ENCODE results near the gene CALHM3.
A peak's percentile ranks its signal among the peaks of the same experiment; 100 is the strongest.
"Not testable (repeated sequence)": the region's sequence is repeated elsewhere in the genome, so short reads cannot be mapped to it uniquely, and the experiment has no call there.

CALHM3 gene

DNA sequence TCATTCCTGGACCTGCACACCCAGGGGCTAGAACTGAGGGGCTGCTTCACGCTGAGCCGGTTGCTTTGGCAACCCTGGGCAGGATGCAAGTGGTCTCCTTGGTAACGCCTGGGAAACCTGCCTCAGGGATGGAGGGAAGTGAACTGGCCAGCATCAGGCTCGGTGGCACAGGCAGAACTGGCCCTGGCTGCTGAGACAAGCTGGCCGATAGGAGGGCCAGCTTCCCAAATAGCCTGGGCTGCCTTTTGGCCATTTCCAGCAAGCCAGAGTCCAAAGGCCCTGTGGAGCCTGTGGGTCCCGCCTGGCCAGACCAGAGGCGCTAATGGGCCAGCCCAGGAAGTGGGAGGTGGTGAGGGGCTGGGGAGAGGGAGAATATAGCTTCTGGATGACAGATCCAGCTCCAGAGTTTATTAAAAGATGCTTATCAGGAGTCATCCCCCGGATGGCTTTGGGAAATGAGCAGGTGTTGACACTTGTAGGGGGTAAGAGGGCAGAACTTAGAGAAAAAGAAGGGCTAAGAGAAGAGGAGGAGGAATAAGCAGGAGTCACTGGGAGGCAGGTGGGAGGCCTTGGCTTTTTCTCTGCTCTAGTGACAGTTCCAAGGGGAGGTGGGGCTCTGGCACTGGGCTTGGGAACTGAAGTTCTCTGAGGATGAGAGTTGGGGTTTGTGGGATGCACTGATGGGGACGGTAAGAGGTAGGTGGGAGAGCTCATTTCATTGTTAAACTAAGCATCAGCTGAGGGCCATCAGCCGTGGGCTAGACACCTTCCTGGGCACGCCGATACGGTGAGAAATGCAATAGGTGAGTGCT is 24.0 kb upstream of the CALHM3 start:
- DNase-seq (ENCODE audit: low read depth): no peak

DNA sequence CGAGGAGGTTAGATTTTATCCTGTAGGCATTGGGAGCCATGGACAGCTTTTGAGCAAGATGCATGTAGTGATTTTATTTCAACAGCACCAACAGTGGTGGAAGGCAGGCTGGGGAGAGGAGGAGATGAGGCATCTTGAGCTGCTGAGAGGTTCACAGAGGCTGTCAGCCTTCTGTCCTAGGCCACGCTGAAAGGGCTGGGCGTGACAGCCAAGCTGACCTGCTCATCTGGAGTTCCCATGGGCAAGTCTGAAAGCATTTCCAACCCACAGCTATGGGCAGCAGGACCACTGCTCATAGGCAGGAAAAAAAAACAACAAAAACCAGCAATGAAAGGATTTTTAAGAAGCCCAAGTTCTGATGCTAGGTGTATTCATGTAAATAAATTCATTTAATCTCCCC is 22.1 kb upstream of the CALHM3 start:
- DNase-seq (ENCODE audit: low read depth): no peak

DNA sequence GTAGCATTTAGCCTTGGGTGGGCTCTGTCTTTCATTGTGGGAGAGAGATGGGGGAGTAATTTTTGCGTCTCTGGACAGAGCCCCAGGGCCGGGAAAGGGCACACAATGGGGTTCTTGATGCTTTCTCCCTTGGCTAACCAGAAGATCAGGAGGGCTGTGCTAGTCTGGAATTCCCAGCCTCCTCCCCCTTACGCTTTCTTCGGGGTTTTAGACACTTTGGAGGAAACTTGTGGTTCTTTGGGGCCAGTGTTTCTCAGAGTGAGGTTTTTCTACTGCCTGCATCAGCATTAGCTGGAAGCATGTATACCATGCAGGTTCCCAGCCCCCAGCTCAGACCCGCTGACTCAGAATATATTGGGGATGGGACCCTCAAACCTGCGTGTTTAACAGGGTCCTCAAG is 21.4 kb upstream of the CALHM3 start:
- DNase-seq (ENCODE audit: low read depth): no peak

DNA sequence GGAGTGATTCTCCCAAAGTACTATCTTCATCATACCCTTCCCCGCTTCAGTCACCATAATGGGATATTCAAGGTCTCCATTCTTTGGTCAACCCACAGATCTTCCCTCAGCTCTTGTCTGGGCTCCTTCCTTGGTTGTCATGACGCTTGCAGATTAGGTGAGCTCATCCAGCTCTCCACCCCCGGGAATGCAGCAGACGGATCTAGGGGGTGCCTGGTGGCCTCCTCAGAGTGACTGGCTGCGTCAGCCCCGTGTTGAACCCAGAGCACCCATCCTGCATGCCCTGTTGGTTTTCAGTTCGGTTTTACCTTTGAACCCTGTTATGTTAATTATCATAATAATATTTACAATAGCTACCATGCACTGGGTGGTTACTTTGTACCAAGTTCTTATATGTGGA is 20.8 kb upstream of the CALHM3 start:
- DNase-seq (ENCODE audit: low read depth): no peak

DNA sequence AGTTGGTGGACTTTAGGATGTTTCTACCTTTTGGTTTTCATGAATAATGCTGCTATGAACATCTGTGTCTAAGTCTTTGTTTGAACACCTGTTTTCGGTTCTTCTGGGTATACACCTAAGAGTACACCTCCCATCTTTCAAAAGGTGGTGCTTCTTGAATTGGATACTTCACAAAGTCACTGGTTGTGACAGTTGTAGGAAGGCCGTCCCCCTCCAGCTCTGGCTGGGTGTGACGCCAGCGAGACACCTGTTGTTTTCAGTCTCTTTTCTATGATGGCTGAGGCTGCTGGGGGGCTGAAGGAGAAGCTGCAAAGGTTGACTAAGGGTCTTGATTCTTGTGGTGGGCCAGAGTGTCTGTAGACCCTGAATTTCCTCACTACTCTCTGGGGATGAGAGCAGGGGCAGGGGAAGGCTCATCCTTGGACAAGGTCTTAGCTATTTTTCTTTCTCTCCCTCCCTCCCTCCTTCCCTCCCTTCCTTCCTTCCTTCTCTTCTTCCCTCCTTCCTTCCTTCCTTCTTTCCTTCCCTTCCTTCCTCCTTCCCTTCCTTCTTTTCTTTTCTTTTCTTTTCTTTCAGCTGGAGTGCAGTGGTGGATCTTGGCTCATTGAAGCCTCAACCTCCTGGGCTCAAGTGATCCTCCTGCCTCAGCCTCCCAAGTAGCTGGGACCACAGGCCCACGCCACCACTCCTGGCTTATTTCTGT is 20.0 kb upstream of the CALHM3 start:
- no peak for DNase-seq (ENCODE audit: low read depth)

DNA sequence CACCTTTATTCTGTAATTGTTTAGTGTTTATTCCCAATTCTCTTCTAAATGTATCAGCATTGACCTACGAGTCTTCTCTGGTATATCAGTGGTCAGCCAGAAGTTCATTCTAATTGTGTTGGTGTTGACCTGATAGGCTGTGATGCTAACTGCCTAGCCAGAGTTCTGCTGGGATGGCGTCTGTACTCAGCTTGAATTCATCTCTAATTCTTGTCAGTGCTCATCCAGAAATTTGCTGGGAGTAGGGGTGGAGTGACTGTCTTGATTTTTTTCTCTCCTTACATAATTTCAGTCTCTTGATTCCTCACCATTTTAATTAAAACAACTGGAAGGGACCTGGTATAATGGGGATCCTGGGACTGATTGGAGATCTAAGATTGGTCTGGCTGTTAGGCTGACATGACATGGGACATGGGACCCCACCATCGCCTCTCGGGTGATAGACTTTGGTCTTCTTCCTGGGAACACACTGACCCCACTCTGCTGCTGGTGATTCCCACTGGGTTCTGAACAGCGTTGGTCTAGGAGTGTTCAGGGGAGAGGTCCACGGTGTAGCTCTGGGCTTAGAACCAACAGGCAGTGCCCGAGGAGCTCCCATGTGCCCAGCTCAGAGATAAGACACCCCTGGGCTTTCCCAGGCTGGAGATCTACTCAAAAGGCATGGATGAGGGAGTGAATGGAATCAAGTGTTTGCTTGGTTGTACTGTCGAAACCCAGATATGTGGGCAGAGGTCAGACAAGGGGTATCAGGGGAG is 18.3 kb upstream of the CALHM3 start:
- DNase-seq (ENCODE audit: low read depth): no peak

DNA sequence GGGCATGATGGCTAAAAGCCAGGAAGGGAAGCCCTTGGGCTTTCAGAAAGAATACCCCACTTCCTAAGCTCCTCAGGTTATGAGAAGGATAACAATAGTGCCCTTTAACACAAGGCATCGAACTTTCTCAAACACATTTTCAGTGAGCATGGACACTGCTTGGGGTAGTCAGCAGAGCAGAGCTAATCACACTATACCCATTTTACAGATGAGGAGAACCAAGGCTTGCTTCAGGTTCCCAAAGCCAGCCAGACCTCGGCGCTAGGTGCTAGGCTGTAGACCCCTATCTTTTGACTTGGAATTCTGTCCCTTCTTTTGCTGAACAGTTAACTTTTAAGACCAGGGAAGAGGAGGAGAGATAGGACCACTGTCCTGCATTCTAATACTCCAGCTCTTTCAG is 16.3 kb upstream of the CALHM3 start:
- DNase-seq (ENCODE audit: low read depth): no peak

DNA sequence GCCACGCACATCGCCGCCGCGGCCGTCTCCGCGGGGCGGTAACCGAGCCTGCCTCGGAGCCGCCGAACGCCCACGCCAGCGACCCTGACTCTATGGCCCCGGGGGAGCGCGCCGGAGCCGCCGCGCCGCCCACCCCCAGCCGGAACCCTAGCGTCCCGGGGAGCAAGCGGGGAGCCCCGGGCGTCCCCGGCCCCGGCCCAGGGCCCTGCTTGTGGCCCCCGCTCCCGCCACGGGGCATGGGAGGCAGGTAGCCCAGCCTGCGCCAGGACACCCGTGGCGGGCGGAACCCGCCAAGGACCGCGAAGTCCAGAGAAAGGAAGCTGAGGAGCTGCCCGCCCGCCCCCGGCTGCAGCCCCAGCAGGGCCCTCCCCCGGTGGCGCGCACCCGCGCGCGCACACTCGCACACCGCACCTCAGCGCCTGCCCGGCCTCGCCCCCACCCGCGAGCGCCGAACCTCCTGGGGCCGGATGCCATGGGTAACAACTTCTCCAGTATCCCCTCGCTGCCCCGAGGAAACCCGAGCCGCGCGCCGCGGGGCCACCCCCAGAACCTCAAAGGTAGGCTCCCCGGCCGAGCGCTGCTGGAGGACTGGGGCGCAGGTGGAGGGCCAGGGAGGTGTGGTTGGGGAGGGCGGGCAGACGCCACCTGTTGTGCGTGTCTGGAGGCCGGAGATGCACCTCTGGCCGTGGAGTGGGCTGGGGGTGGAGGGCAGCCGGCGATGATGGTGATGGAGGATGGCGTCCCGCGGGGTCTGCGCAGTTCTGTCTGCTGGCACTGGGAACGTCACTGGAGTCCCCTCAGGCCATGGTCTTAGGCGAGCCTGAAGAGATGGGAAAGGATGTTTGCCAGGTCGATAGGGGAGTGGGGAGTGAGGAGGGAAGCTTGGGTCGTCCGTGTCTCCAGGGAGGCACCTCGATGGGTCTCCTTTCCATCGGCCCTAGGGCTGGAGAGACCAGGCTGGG is 15.2 kb upstream of the CALHM3 start:
- DNase-seq (ENCODE audit: low read depth): no peak

DNA sequence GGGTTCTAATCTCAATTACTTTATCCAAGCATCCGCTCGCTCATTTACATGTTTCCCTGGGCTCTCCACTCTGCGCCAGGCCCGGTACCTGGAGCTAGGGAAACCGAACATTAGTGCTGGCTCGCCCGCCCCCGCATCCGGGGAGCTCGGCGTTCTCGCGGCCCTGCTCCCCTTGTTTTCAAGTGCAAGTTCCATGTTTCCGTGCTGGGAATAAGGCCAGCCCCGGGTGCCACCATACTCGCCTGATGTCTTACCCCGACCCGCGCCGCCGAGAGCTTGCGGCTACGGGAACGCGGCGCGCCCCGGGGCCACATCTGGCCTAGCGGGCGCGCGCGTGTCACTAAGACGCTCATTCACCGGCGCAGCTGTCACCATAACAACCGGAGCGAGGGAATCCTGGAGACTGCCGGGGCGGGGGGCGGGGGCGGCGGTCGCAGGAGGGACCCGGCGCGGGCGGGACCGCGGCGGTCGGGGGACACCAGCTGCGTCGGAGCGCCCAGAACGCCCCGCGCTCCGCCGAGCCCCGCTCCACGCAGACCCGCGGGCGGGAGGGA is 14.4 kb upstream of the CALHM3 start, which contains the start of gene NEURL1:
Gene NEURL1 (plus strand): TSS at position 344 of the 554 bp plus-strand sequence. CDS start 683 bp downstream, outside the sequence.
- peak; percentile 13 for DNase-seq (ENCODE audit: low read depth)

DNA sequence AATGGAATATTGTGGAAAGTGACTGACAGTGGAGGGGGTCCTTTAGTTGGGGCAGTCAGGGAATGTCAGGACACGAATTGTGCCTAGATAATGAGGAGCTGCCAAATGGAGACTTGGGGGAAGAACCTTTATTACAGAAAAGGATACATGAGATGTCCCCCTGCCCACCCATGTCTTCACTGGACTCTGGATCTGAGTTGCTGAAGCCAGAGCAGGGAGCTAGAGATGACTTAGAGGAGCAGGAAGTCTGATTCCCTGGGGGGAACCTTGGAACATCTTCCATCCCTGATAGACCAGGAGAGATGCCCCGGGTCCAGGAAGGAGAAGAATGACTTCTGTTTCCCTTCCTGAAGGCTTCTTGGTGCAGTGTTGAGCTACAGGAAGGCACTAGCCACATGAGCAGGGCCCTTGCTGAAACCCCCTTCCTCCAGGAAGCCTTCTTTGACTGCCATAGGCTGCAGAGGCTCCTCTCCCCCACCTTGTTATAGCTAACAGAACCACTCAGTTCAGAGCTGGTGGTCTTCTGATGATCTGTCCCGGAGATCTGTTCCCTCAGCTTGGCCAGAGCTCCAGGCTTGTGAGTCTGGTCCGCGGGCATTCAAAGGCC is 13.7 kb upstream of the CALHM3 start:
- DNase-seq (ENCODE audit: low read depth): no peak

DNA sequence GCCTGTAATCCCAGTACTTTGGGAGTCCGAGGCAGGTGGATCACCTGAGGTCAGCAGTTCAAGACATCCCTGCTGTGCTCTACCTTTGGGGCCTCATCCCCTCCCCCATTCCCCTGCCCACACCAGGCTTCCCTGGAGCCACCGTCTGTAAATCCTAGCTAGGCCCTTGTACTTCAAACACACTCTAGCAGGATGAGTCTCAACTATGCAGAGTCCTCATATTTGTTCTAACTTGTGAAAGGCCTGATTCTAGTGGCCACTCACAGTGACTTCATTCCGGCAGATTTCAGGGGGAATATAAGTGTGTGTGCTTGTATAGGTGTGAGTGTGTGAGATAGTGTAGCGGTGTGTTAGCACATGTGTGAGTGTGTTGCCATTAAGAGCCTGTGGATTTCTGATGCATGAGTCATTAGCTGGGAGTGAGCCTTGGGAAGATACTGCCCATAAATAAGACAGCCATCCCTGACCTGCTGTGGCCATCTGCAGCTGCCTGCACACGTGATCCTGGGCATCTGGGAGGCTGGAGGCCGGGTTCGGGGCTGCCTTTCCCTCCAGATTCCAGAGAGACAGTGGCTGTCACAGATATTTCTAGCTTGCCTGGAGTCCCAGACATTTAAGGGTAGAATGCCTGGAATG is 12.8 kb upstream of the CALHM3 start:
- no peak for DNase-seq (ENCODE audit: low read depth)

DNA sequence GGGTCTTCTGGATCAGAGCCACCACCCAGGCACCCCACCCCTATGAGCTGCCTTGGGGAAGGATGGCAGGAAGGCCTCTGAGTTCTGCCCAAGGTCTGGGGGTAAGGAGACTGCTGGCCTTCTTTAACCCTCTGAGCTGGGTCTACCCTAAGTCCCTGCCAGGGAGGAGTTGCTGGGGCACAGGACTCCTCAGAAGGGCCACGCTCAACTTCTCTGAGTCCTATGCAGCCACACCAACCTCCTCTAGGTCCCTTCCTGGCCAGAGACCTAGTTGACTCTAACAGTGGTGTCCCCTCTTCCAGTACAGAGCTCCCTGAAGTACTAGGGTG is 11.9 kb upstream of the CALHM3 start:
- DNase-seq (ENCODE audit: low read depth): no peak

DNA sequence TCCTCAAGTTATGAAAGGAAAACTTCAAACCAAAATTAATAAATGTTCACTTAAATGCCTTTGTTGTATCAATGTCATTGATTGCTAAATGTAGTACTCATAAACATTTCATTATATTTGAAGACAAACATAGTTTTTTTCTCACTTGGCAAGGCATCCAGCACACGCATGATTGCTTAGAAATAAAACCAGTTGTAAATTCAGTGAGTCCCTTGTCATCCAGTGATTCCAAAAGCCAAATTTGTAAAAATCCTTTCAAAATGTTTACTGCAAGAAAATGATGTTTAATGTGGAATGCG is 8.3 kb upstream of the CALHM3 start:
- no peak for DNase-seq (ENCODE audit: low read depth)

DNA sequence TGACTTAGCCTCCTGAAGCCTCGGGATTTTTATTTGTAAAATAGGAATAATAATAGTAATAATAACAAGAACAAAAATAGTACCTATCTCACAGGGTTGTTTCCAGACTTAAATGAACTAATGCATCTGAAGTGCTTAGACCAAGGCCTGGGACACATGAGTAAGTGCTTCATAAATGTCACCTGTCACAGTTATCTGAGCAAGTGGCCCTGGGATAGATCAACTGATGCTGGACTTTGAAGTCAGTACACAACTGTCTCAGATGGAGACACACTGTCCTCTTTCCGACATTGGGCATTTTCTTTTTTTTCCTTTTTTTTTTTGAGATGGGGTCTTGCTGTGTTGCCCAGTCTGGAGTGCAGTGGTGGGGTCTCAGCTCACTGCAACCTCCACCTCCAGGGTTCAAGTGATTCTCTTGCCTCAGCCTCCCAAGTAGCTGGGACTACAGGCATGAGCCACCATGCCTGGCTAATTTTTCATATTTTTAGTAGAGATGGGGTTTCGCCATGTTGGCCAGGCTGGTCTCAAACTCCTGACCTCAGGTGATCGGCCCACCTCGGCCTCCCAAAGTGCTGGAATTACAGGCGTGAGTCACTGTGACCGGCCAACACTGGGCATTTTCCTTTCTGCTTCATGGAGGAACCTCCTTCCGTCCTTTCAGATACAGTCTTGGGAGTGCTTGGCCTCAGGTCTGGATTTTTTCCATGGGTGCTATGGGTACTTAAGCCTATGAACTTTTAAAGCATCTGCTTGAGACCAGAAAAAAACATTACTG is 7.8 kb upstream of the CALHM3 start:
- DNase-seq (ENCODE audit: low read depth): not testable (repeated sequence)

DNA sequence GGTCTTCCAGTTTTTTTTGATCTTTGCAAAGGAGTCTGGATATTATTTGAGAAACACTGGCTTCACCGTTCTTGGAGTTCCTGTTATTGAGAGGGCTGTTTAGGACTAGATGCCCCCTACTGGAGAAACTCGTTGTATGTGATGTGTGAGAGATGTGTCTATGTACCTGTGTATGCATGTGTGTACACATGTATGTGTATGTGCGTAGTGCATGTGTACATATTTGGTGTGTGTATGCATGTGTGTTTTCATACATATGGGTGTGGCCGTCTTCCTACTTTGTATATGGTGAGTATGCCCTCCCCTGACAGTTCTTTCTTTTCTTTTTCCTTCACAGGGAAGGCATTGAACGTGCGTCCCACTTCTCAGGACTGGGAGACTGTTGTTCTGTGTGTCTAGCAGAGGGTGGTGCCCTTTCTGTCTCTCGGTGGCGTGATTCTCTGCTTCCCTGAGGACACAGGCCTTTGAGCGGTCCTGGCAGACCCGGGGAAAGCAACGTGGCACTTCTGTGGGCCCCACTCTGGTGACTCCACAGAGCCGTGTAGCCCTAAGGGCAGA is 3.0 kb upstream of the CALHM3 start:
- DNase-seq (ENCODE audit: low read depth): no peak

DNA sequence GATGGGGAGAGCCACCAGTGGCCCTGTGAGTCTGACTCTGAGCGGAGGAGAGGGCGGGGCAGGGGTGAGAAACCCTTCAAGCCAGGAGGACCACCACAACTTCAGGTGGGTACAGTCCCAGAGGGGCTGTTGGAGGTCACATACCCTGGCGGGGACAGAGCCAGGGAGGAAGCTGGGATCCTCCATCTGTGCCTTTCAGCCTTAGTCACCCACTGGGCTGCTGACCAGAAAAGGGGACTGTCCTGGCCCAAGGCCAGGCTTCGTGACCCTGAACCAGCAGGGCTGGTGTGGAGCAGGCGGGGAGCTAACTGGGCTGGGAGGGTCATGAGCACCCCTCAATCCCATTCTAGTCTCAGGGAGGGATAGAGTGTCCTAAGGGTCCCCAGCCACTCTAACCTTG is 1.5 kb upstream of the CALHM3 start:
- DNase-seq (ENCODE audit: low read depth): no peak

DNA sequence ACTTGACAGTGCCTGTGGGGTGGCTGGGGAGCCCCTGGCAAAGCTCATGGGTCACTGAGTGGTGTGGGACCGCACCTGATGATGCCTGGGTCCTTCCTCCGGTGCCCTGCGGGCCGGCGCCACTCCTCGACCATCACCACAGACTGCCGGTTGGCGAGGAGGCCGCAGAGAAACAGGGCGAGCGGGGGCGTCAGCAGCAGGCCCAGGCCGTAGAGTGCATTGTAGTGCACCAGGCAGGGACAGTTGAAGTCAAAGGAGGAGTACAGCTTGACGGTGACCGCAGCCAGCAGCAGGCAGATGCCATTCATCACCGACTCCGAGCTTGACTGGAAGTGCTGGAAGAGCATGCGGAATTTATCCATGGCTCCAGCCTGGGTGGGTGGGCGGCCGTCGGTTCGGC is 369 bp downstream of the CALHM3 start:
- DNase-seq (ENCODE audit: low read depth): no peak

DNA sequence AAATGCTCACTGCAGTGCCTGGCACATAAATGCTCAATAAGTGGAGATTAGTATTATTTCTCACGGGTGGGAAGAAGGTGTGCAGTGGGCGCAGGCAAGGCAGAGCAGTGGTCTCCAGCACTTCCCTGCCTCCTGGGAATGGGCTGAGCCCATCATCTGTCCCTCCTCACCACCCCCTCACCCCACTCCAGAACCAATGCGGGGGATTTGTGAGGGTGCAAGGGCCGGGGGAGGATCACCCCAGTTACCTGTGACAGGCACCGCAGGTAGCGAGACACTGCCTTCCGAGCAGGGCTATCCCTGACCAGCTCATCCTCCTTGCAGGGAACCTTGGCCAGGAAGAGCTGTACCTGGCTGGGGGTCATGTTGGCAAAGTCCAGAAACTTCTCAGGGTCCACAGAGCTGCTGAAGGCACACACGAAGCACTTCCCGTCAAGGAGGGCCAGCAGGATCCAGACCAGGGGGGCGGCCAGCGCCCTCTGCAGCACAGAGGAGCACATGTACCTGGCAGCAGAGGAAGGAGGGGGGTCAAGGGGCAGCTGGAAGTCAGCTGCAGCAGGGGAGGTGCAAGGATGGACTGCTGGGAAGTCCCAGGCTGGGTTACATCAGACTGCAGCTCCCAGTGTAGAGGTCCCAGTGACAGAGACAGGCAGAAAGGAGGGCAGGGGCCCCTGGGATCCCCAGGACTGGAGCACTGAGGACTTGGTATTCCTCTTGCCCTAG is 2.8 kb downstream of the CALHM3 start:
- DNase-seq (ENCODE audit: low read depth): no peak

DNA sequence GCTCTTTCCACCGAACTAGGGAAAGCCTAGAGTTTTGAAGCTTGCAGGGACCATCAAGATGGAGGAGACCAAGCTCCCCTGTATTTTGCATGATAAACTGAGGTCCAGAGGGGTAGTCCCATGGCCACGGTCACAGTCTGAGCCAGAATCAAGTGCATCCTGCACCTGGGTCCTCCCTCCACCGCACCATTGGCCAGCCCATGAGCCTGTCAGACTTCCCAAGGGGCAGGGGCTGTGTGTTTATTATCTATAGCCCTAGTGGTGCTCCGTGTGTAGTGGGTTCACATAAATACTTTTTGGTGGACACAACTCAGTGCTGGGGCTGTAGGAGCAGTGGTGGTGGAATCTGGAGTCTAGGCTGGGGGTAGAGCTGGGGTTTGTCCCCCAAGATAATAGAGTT is 3.6 kb downstream of the CALHM3 start:
- DNase-seq (ENCODE audit: low read depth): no peak
